ENCODE results near the gene SLC30A7. TPM values are rescaled to one million over a fixed set of nuclear protein-coding genes. Genes with fewer than 3 reads are reported as not detected.

Gene SLC30A7
- total RNA-seq, 1 donor from 2014 or later, result 5.7 TPM

DNA sequence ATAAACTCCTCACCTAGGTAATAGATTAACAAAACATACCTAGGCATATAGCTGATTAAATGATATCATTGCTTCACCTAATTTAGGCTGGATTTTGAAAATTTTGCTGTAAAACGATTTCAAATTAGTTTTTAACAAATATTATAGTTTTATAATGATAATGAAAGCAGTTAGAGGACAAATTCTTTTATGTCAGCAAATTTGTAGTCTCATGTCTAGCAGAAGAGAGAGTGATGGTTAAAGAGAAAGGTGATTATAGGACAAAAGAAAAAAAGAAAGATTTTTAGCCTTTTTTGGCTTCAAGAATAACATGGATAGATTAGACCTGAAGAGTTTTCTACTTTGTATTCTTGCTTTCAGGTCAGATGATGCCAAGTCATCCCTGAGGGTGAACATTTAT is 133.3 kb downstream of the SLC30A7 start:
- Histone ChIP-seq H3K27me3 (ENCODE audit: low read depth) (no peaks in the 10 kb centered on the region), H3K4me3 (no peak overlapping the region), H3K4me1 (peaks cover 36% of the 10 kb centered on the region), H3K27ac (replicated peaks) (no peak overlapping the region), H3K9me3 (replicated peaks) (peaks cover 4% of the 10 kb centered on the region), H3K36me3 (no peaks in the 10 kb centered on the region)
- TF ChIP-seq, protein P1, sequence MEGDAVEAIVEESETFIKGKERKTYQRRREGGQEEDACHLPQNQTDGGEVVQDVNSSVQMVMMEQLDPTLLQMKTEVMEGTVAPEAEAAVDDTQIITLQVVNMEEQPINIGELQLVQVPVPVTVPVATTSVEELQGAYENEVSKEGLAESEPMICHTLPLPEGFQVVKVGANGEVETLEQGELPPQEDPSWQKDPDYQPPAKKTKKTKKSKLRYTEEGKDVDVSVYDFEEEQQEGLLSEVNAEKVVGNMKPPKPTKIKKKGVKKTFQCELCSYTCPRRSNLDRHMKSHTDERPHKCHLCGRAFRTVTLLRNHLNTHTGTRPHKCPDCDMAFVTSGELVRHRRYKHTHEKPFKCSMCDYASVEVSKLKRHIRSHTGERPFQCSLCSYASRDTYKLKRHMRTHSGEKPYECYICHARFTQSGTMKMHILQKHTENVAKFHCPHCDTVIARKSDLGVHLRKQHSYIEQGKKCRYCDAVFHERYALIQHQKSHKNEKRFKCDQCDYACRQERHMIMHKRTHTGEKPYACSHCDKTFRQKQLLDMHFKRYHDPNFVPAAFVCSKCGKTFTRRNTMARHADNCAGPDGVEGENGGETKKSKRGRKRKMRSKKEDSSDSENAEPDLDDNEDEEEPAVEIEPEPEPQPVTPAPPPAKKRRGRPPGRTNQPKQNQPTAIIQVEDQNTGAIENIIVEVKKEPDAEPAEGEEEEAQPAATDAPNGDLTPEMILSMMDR (IDR thresholded peaks at IDR 0.05; ENCODE audit: borderline replicate concordance), result no peak
- intact Hi-C loops (cut with micrococcal nuclease), result no loop called here
- DNase-seq, result no peak

DNA sequence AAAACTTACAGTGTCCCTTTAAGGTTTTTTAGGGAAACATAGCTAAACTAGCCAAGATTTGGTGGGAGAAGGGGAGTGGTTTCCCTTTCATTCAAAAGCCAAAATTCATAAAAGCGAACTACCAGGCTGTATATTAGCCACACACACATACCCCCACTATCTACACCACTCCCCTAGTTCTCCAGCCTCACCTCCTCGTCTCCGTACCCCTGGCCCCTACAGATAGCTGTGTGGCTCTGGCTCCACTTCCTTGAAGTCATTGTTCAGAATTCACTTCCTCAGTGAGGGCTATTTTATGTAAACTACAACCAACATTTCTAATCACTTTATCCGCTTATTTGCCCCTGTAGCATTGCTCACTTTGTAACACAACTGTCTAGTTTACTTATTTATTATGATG is 135.0 kb downstream of the SLC30A7 start:
- H3K4me1 ChIP-seq, result peaks cover 20% of the 10 kb centered on the region
- DNase-seq, result no peak
- no peak overlapping the region for H3K4me3 ChIP-seq
- intact Hi-C loops (cut with micrococcal nuclease), result no loop called here
- H3K27ac ChIP-seq (replicated peaks), result no peak overlapping the region
- peaks cover 4% of the 10 kb centered on the region for H3K9me3 ChIP-seq (replicated peaks)
- TF ChIP-seq, protein P1 (IDR thresholded peaks at IDR 0.05; ENCODE audit: borderline replicate concordance), result no peak
- H3K36me3 ChIP-seq, result no peaks in the 10 kb centered on the region
- no peaks in the 10 kb centered on the region for H3K27me3 ChIP-seq (ENCODE audit: low read depth)

Other genes with a start within 250 kb of the SLC30A7 start
- gene VCAM1, start 176.3 kb upstream of the SLC30A7 start, total RNA-seq, result 4.0 TPM
- 10.6 TPM for gene EXTL2, start 1.2 kb upstream of the SLC30A7 start, total RNA-seq
- 40.0 TPM for gene DPH5, start 129.7 kb downstream of the SLC30A7 start, total RNA-seq